Common myeloid progenitor, CD34-positive (primary cell): ENCODE results near the gene PLPP1.

Experiments used
- CTCF ChIA-PET: fragments of 350-600 bp; sonication (Branson Sonifier 250); formaldehyde crosslinking; loops from one replicate; lab custom pipeline; 2021; ENCODE audit warnings: antibody characterized with exemption; lab: Charles Lee
- POLR2A ChIA-PET: fragments of 350-600 bp; sonication (Branson Sonifier 250); formaldehyde crosslinking; loops from one replicate; lab custom pipeline; 2021; ENCODE audit warnings: antibody characterized with exemption; lab: Charles Lee
- DNase-seq, 3 donors: peaks; one replicate each; pipeline versions ENCODE4 v3.0.0 to v3.0.0-alpha.2; 2013
- H3K27ac ChIP-seq, 2 experiments: 1 replicate in 1 of 2; 2 replicates in 1 of 2; pipeline ENCODE4 v1.7.0; 2013; ENCODE audit warnings: inconsistent platforms in 2 of 2, low read length in 2 of 2, mild to moderate bottlenecking in 2 of 2, low read depth in 1 of 2, moderate library complexity in 1 of 2; ENCODE audit not compliant: severe bottlenecking in 2 of 2, insufficient read depth in 1 of 2, poor library complexity in 1 of 2
- H3K27me3 ChIP-seq, 5 experiments: replicated peaks in 2 of 5; 1 replicate in 3 of 5; 2 replicates in 2 of 5; pipeline versions ENCODE4 v1.6.1 to v1.7.0; 2013; ENCODE audit warnings: low read length in 4 of 5, mild to moderate bottlenecking in 2 of 5, moderate library complexity in 2 of 5, inconsistent platforms in 1 of 5; ENCODE audit not compliant: insufficient read depth in 5 of 5, control insufficient read depth in 4 of 5
- H3K36me3 ChIP-seq, 4 experiments: 1 replicate in 2 of 4; 2 replicates in 2 of 4; pipeline versions ENCODE4 v1.6.1 to v1.7.0; 2013; ENCODE audit warnings: low read length in 3 of 4, control low read depth in 1 of 4, mild to moderate bottlenecking in 1 of 4; ENCODE audit not compliant: control insufficient read depth in 4 of 4, insufficient read depth in 4 of 4
- H3K4me1 ChIP-seq, 4 experiments: 1 replicate in 3 of 4; 2 replicates in 1 of 4; pipeline versions ENCODE4 v1.6.1 to v1.7.1; 2013; ENCODE audit warnings: low read length in 3 of 4, mild to moderate bottlenecking in 3 of 4, control low read depth in 1 of 4, inconsistent platforms in 1 of 4, moderate library complexity in 1 of 4; ENCODE audit not compliant: control insufficient read depth in 4 of 4, insufficient read depth in 4 of 4; ENCODE audit errors: control extremely low read depth in 1 of 4
- H3K4me3 ChIP-seq, 7 experiments: 1 replicate in 4 of 7; 2 replicates in 3 of 7; pipeline versions ENCODE4 v1.5.1 to v1.7.0; 2013; ENCODE audit warnings: mild to moderate bottlenecking in 7 of 7, low read length in 6 of 7, moderate library complexity in 6 of 7, inconsistent platforms in 2 of 7, low read depth in 2 of 7, control low read depth in 1 of 7; ENCODE audit not compliant: insufficient read depth in 4 of 7, control insufficient read depth in 1 of 7; ENCODE audit errors: extremely low read depth in 1 of 7
- H3K9me3 ChIP-seq, 5 experiments: 1 replicate in 4 of 5; 2 replicates in 1 of 5; pipeline versions ENCODE4 v1.6.1 to v1.7.1; 2013; ENCODE audit warnings: low read length in 4 of 5, mild to moderate bottlenecking in 2 of 5, inconsistent platforms in 1 of 5, low read depth in 1 of 5, moderate library complexity in 1 of 5; ENCODE audit not compliant: control insufficient read depth in 4 of 5, insufficient read depth in 2 of 5; ENCODE audit errors: control extremely low read depth in 1 of 5
- WGBS: methylation state at CpG from one replicate; pipeline ENCODE4 v1.1.5; 2013; ENCODE audit not compliant: insufficient coverage; 5-methylcytosine and 5-hydroxymethylcytosine counted together

Gene PLPP1

GRCh38 chr5:55407984-55408383, 126.8 kb downstream of the PLPP1 start:
- Histone ChIP-seq H3K9me3 (no peaks in the 10 kb centered on the region), H3K4me1 (peaks cover 0 to 12% (median 2%) of the 10 kb centered on the region in 4 experiments), H3K4me3 (no peak overlapping the region), H3K27me3 (no peaks in the 10 kb centered on the region), H3K27ac (no peak overlapping the region), H3K36me3 (peaks cover 13 to 51% (median 24%) of the 10 kb centered on the region in 4 experiments)
- no peak for DNase-seq
- ChIA-PET CTCF (interaction anchor here (1.5 kb wide), 1 partner anchor 285 kb away, joined by 14 read pairs; no protein-coding TSS in a partner anchor), POLR2A (no interaction called here)
- 100% methylated on average over 3 of the region's 3 CpGs for WGBS

DNA sequence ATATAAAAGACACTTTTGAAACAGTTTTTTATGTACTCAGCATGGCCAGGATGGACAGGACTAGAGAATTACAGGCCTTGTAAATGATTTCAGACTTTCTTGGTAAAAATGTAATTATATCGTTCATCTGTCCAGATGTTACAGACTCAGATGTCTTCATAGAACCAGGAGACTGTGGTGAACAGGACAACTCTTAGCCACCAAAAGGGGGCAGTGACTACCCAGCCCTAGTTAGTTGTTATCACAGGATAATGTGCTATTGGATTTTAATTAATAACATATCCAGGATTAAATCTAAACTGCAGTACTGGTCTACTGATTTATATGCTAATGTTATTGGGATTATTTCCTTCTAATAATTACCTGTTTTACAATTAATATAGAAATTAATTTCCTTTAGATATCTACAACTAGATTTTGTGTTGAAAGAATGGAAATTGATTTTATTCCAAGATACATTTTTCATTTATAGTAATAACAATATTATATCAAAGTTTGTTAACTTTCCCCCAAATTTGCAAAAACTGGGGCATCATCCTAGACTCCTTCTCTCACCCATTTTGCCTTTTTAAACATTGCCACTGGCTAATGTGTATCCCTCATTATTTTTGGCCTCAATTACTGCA, 127.6 kb downstream of the PLPP1 start:
- Histone ChIP-seq H3K27me3 (no peaks in the 10 kb centered on the region), H3K27ac (no peak overlapping the region), H3K9me3 (no peaks in the 10 kb centered on the region), H3K4me3 (no peak overlapping the region), H3K36me3 (peaks cover 16 to 53% (median 24%) of the 10 kb centered on the region in 4 experiments), H3K4me1 (peaks cover 0 to 12% (median 2%) of the 10 kb centered on the region in 4 experiments)
- CTCF ChIA-PET = interaction anchor here (0.6 to 1.7 kb wide), 4 partner anchors 25 to 299 kb away, joined by 3 to 16 read pairs (median 4); no protein-coding TSS in a partner anchor
- no CpG with 5 or more reads among the region's 1 CpG for WGBS
- DNase-seq = peak; percentile 39 to 61 (median 53)
- POLR2A ChIA-PET = no interaction called here

DNA sequence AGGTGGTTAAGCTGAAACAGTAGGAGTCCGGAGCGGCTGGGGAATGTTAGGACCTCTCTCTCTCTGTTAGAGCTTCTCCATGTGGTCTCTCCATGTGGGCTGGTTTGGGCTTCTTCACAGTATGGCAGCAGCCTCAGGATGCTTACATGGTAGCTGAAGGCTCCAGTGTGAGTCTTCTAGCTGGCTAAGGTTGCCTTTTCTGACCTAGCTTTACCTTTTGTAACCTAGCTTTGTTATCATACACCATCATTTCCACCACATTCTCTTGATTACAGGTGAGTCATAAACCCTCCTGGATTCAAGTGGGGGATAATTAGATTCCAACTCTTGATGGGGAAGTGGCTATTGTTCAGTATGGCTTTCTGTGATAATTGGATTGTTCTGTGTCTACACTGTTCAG, 128.5 kb downstream of the PLPP1 start:
- 90% methylated on average over 2 of the region's 2 CpGs for whole genome bisulfite sequencing

DNA sequence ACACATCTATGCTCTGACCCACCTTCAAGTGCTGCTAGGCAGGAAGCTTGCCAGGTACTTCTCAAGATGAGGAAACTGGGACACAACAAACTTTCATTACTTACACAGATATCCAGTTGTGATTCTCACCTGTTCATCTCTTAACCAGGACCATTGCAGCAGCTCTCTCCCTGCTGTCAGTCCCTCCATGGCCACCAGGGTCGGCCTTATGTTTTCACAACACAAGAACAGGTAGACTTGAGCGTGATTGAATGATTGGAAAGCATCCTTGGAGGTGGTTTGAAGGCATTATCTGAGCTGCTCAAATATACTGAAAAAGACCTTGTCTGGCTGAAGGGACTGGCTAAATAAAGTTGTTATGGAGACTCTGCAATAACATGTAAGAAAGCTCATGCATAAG, 132.6 kb downstream of the PLPP1 start:
- H3K9me3 ChIP-seq = no peaks in the 10 kb centered on the region
- H3K27me3 ChIP-seq = no peaks in the 10 kb centered on the region
- H3K36me3 ChIP-seq = peaks cover 21 to 63% (median 28%) of the 10 kb centered on the region in 4 experiments
- no peaks in the 10 kb centered on the region for H3K4me1 ChIP-seq
- ChIA-PET POLR2A (no interaction called here), CTCF (interaction anchor here (0.8 to 2.4 kb wide), 7 partner anchors 8 to 290 kb away, joined by 3 to 7 read pairs (median 4); no protein-coding TSS in a partner anchor)
- 88% methylated on average over 2 of the region's 2 CpGs for WGBS
- DNase-seq = peak in 2 of 3 donors; percentile 6 to 8
- no peak overlapping the region for H3K4me3 ChIP-seq
- no peak overlapping the region for H3K27ac ChIP-seq

More for the DNA sequence above, 128.5 kb downstream of the PLPP1 start:
- Histone ChIP-seq H3K9me3 (no peaks in the 10 kb centered on the region), H3K27me3 (no peaks in the 10 kb centered on the region), H3K4me3 (no peak overlapping the region), H3K27ac (no peak overlapping the region), H3K4me1 (peaks cover 0 to 6% (median 0%) of the 10 kb centered on the region in 4 experiments), H3K36me3 (peaks cover 19 to 58% (median 27%) of the 10 kb centered on the region in 4 experiments)
- no peak for DNase-seq
- ChIA-PET CTCF (interaction anchor here (0.6 to 1.7 kb wide), 7 partner anchors 24 to 300 kb away, joined by 3 to 16 read pairs (median 3); no protein-coding TSS in a partner anchor), POLR2A (no interaction called here)

DNA sequence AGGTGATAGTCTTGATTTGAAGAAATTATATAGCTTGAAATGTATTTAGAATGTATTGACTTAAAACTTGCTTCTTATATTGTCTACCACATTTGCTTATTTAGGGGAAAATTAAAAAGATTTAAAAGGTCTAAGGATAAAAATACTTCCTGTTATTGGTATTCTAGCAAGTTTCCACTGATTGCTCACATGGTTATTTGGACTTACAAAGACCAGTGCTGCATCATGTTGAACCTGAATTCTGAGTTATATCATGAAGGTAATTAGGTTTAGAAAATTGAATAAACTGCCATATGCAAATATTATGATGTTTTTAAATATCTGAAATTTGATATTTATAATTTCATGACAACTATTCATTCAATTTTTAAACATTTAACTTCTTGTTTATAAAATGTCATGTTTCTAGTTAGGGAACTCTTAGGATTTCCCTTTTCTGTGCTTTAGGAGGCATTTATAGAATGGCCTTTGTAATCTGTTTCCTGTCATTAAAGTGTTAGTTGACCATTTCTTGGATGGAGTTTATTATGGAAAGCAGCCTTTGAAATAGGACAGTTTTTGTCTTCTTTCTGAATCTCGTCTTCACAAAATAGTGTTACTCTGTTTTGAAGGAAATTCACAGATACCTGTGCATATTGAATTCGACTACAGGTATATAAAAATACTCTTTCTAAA, 141.1 kb downstream of the PLPP1 start:
- no CpG with 5 or more reads among the region's 2 CpGs for WGBS
- CTCF ChIA-PET = interaction anchor here (1.1 to 1.4 kb wide), 2 partner anchors 12 to 298 kb away, joined by 3 to 4 read pairs; no protein-coding TSS in a partner anchor

GRCh38 chr5:55392669-55393068, 142.1 kb downstream of the PLPP1 start:
- CTCF ChIA-PET = interaction anchor here (1.1 to 1.4 kb wide), 3 partner anchors 9 to 299 kb away, joined by 3 to 7 read pairs (median 4); no protein-coding TSS in a partner anchor
- no peak overlapping the region for H3K4me3 ChIP-seq
- peaks cover 21 to 54% (median 33%) of the 10 kb centered on the region in 4 experiments for H3K36me3 ChIP-seq
- H3K4me1 ChIP-seq = no peaks in the 10 kb centered on the region
- peaks cover 0 to 15% (median 12%) of the 10 kb centered on the region in 5 experiments for H3K9me3 ChIP-seq
- H3K27me3 ChIP-seq = no peaks in the 10 kb centered on the region
- DNase-seq = no peak
- no peak overlapping the region for H3K27ac ChIP-seq
- 100% methylated on average over 1 of the region's 1 CpG for WGBS
- POLR2A ChIA-PET = interaction anchor here (0.6 kb wide), 1 partner anchor 172 kb away, joined by 6 read pairs; no protein-coding TSS in a partner anchor

More for the DNA sequence above, 141.1 kb downstream of the PLPP1 start:
- POLR2A ChIA-PET = no interaction called here
- Histone ChIP-seq H3K9me3 (peaks cover 0 to 15% (median 12%) of the 10 kb centered on the region in 5 experiments), H3K27me3 (no peaks in the 10 kb centered on the region), H3K27ac (no peak overlapping the region), H3K4me3 (no peak overlapping the region), H3K36me3 (peaks cover 18 to 51% (median 32%) of the 10 kb centered on the region in 4 experiments), H3K4me1 (no peaks in the 10 kb centered on the region)
- no peak for DNase-seq
